Osteocyte (in vitro differentiated cells): Measurements from ENCODE around the gene PTPRC. TPM values are rescaled to one million over a fixed set of nuclear protein-coding genes. Genes with fewer than 3 reads are reported as not detected.

Experiments
- DNase-seq: peaks from one replicate; pipeline ENCODE4 v3.0.0; 2021; ENCODE audit warnings: mixed read lengths; ENCODE audit not compliant: unreplicated experiment; ENCODE audit errors: extremely low spot score
- H3K27ac Mint-ChIP-seq: one replicate; pipeline ENCODE4 v1.8.0; 2021; ENCODE audit warnings: mild to moderate bottlenecking, mixed read lengths; ENCODE audit not compliant: unreplicated experiment
- H3K27me3 Mint-ChIP-seq: one replicate; pipeline ENCODE4 v1.8.0; 2021; ENCODE audit warnings: mixed read lengths; ENCODE audit not compliant: unreplicated experiment
- H3K36me3 Mint-ChIP-seq: one replicate; pipeline ENCODE4 v1.8.0; 2021; ENCODE audit warnings: mixed read lengths; ENCODE audit not compliant: unreplicated experiment
- H3K4me1 Mint-ChIP-seq: one replicate; pipeline ENCODE4 v1.8.0; 2021; ENCODE audit warnings: mixed read lengths; ENCODE audit not compliant: unreplicated experiment
- H3K4me3 Mint-ChIP-seq: one replicate; pipeline ENCODE4 v1.8.0; 2021; ENCODE audit warnings: mild to moderate bottlenecking, moderate library complexity, mixed read lengths; ENCODE audit not compliant: unreplicated experiment
- H3K9me3 Mint-ChIP-seq: one replicate; pipeline ENCODE4 v1.8.0; 2021; ENCODE audit warnings: mixed read lengths; ENCODE audit not compliant: unreplicated experiment
- total RNA-seq: library from RNA; stranded (reverse); gene quantifications from 2 replicates; pipeline ENCODE4 v1.2.1, GENCODE V29; 2021
- TF ChIP-seq, protein P1 (sequence below): fragments of 200-600 bp; sonication (generic); IDR thresholded peaks from 2 replicates; pipeline ENCODE4 v1.5.0; 2021; ENCODE audit warnings: antibody characterized with exemption, mild to moderate bottlenecking, moderate library complexity

Gene PTPRC
- total RNA-seq, 1 donor from 2014 or later: not detected

DNA sequence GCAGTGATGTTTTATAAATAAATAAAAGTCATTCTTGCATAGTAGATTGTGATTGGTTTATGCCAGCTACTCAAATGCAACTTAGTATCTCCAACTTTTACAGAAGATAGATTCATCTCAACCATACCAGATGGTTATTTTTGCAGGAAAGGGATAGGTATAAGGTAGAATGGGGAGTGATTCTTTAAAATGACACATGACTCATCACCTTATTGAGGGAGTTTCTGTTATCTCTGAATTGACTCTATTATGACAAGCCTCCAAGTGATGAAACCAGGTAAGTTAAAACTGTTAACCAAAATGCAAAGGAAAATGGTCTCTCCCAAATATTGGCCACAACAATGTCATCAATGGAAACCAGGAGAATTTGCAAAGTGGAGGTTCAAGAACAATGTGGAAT is 54.5 kb downstream of the PTPRC start:
- TF ChIP-seq, protein P1, sequence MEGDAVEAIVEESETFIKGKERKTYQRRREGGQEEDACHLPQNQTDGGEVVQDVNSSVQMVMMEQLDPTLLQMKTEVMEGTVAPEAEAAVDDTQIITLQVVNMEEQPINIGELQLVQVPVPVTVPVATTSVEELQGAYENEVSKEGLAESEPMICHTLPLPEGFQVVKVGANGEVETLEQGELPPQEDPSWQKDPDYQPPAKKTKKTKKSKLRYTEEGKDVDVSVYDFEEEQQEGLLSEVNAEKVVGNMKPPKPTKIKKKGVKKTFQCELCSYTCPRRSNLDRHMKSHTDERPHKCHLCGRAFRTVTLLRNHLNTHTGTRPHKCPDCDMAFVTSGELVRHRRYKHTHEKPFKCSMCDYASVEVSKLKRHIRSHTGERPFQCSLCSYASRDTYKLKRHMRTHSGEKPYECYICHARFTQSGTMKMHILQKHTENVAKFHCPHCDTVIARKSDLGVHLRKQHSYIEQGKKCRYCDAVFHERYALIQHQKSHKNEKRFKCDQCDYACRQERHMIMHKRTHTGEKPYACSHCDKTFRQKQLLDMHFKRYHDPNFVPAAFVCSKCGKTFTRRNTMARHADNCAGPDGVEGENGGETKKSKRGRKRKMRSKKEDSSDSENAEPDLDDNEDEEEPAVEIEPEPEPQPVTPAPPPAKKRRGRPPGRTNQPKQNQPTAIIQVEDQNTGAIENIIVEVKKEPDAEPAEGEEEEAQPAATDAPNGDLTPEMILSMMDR: no peak
- Mint-ChIP-seq H3K4me3 (no peak overlapping the region), H3K27ac (no peak overlapping the region), H3K9me3 (no peaks in the 10 kb centered on the region), H3K27me3 (no peaks in the 10 kb centered on the region), H3K4me1 (no peaks in the 10 kb centered on the region), H3K36me3 (no peaks in the 10 kb centered on the region)
- DNase-seq: no peak

DNA sequence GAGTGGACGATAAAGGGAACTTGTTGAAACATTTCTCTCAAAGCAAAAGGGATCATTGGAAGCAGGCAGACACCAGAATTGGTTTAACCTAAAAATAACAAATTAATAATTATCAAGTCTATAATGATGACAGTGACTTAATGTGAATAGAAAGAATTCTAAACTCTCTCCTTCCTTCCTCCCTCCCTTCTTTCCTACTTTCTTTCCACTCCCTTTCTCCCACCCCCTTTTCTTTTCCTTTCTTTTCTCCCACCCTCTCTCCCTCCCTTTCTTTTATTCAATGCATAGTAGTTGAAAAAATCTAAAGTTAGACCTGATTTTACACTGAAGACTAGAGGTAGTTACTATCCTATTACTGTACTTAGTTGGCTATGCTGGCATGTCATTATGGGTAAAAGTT is 55.7 kb downstream of the PTPRC start:
- no peak for DNase-seq
- H3K4me3 Mint-ChIP-seq: no peak overlapping the region
- TF ChIP-seq, protein P1: no peak
- H3K27me3 Mint-ChIP-seq: no peaks in the 10 kb centered on the region
- no peaks in the 10 kb centered on the region for H3K9me3 Mint-ChIP-seq
- peaks cover 3% of the 10 kb centered on the region for H3K4me1 Mint-ChIP-seq
- H3K36me3 Mint-ChIP-seq: no peaks in the 10 kb centered on the region
- no peak overlapping the region for H3K27ac Mint-ChIP-seq

DNA sequence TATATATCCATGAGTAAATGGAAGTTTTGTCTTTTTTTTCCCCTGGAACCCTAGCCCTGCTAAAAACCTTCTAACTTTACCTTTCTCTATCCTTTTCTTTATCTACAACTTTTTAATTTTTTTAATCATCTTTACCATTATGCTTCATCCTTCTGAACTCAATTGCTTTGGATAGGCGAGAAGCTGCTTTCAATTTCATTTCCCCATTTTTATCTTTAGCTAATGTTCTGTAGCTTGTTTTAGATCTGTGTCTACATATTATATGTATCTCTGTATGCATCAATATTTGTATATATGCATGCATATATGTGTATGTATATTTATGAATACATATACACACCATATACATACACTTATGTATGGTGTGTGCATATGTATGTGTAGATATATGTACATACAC is 57.4 kb downstream of the PTPRC start:
- Mint-ChIP-seq H3K27me3 (no peaks in the 10 kb centered on the region), H3K27ac (no peak overlapping the region), H3K9me3 (no peaks in the 10 kb centered on the region)

DNA sequence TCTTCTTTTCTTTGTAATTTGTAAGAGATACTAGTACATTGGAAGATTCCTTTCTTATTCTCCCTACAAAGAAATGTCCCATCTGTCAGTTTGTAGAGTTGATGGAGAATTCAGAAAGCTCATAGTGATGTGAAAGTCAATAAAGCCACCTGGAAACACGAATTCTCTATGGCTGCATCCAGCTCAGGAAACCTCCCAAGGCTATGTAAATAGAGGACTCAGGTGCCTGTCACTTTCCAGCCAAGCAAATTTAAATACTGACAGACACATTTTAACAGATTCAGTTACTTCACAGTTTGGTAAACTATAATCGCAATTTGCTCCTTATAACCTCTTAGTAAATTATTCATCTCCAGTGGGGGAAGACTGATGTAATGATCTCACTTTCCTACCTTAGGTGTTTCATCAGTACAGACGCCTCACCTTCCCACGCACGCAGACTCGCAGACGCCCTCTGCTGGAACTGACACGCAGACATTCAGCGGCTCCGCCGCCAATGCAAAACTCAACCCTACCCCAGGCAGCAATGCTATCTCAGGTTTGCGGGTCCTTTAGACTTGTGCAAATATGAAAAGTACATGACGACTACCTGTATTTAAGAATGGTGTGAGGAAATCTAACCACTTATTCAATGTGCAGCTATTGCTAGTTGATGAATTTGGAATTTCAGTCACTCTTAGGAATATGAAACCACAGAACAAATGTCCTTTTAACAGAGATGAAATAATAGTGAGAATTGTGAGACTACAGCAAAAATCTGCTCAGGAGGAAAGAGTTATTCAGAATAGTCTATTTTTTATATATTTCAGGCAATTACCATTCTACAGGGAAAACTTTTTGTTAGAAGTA is 60.6 kb downstream of the PTPRC start:
- TF ChIP-seq, protein P1: peak; percentile 77
- Mint-ChIP-seq H3K4me3 (peak overlapping the region; percentile 6), H3K27ac (no peak overlapping the region), H3K4me1 (peaks cover 19% of the 10 kb centered on the region), H3K27me3 (no peaks in the 10 kb centered on the region), H3K9me3 (no peaks in the 10 kb centered on the region), H3K36me3 (no peaks in the 10 kb centered on the region)
- no peak for DNase-seq

More for the DNA sequence above, 57.4 kb downstream of the PTPRC start:
- TF ChIP-seq, protein P1: no peak
- peaks cover 19% of the 10 kb centered on the region for H3K4me1 Mint-ChIP-seq
- DNase-seq: no peak
- H3K4me3 Mint-ChIP-seq: no peak overlapping the region
- no peaks in the 10 kb centered on the region for H3K36me3 Mint-ChIP-seq

DNA sequence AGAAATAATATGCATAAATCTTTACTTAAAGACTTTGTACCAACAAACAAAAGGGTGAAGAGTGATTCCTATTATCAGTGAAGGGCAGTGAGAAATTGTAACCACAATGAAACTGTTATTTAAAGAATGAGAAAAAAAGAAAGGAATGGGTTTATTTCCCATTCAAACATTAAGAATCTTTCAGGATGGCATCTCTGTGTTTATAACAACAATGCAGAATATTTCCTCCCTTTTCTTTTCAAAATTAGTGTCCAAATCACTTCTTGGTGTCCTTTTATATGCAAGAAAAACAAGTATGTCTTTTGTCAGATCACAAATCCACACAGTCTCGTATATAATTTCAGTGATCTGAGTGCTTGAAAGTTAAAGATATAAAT is 61.2 kb downstream of the PTPRC start:
- no peak for DNase-seq
- TF ChIP-seq, protein P1: no peak
- Mint-ChIP-seq H3K27me3 (no peaks in the 10 kb centered on the region), H3K9me3 (no peaks in the 10 kb centered on the region), H3K27ac (no peak overlapping the region), H3K4me1 (peaks cover 19% of the 10 kb centered on the region), H3K4me3 (no peak overlapping the region), H3K36me3 (no peaks in the 10 kb centered on the region)
